ENCODE results near the gene KCNA3.

KCNA3 gene

GRCh38 chr1:110674337-110675059, at the start of gene KCNA3:
KCNA3 (minus strand) TSS chr1:110674940; CDS start chr1:110674809, 131 bp downstream.
- peak; percentile 52 for DNase-seq (ENCODE audit: low read depth)

GRCh38 chr1:110722807-110723206, 48.1 kb upstream of the KCNA3 start:
- DNase-seq (ENCODE audit: low read depth), result no peak

- DNase-seq (ENCODE audit: low read depth), result no peak
These were observed 45.2 kb upstream of the KCNA3 start for GRCh38 chr1:110719908-110720307.

- DNase-seq (ENCODE audit: low read depth), result no peak
These were observed 43.7 kb upstream of the KCNA3 start for GRCh38 chr1:110718452-110718851.

GRCh38 chr1:110717179-110717578, 42.4 kb upstream of the KCNA3 start:
- DNase-seq (ENCODE audit: low read depth), result no peak

DNA sequence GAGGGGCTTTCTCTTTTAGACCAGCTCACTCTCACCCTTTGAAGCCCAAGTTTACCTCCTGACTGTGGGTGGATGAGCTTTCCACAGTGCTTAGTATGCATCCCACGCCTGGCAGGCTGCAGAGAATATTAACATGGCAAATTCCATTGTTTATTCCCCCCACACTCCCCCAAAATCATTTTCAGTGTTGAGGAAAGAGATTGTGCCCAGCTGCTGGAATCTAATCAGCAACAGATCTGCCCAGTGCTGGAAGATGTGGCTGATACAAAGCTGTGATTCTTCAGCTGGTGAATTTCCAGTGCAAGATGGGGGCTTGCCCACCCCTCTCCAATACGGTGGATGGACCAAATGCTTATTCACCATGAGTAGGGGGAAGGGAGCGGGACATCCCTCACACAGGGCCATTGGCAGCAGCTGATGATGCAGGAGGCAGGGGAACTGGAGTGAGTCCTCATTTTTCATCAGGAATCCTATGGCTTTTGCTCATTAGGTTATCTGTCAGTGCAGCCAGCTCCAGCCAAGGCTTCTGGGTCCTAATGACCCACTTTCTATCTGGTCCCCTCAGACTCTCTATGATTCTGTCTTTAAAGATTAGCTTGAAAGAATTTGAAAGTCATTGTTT, 39.7 kb upstream of the KCNA3 start:
- DNase-seq (ENCODE audit: low read depth), result no peak

- no peak for DNase-seq (ENCODE audit: low read depth)
These were observed 38.5 kb upstream of the KCNA3 start for GRCh38 chr1:110713221-110713620.

DNA sequence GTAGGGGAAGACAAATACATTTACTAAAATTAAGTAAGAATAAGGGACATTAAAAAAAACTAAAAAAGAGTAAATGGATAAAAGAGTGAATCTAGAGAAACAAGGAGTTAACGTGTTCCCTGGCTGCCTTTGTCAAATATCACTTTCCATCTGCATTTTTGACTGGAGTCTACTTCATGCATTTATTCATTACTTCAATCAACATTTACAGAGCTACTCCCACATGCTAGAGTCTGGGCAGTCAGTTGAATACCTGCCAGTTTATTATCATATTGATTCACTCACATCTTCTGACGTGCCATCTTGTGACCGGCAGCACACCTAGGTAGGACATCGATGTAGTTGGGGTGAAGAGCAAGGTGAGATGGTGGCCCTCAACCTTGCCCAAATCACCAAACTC, 35.6 kb upstream of the KCNA3 start:
- DNase-seq (ENCODE audit: low read depth), result no peak

DNA sequence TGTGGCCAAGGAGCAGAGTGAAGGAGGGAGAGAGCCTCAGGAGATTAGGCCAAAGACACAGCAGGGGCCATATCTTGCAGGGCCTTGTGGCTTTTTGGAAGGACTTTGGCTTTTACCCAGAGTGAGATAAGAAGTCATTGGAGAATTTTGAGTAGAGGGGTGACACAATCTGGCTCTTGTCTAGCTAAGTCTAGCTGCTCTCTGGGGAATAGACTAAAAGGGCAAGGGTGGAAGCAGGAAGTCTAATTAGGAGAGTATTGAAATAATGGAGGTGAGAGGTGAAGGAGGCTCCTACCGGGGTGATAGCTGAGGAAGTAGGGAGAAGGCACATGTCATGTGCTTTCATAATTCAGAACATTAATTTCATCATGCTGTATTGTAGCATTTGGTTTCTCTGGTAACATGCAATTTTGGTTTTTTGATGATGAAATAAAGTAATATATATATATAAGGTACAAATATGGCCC, 34.3 kb upstream of the KCNA3 start:
- no peak for DNase-seq (ENCODE audit: low read depth)

- no peak for DNase-seq (ENCODE audit: low read depth)
These were observed 32.5 kb upstream of the KCNA3 start for GRCh38 chr1:110707232-110707631.

DNA sequence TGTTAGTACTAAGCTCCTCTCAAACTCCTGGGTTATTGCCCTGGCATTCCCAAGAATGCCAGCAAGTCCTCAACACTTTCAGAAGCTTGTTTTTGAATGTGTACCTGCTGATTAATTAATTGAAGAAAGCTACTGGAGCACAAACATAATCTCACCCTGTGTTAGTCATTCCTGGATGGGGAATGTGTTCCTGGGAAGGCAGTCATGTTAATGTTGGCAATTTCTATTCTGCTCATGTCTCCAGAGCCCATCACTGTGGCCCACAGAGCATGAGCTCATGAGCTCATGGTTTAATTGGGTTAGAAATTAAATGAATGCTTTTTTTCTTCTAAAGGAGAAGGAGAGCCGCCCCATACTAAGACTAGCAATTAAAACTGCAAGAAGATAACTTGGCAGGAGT, 31.9 kb upstream of the KCNA3 start:
- no peak for DNase-seq (ENCODE audit: low read depth)

GRCh38 chr1:110702260-110702659, 27.5 kb upstream of the KCNA3 start:
- DNase-seq (ENCODE audit: low read depth), result no peak

DNA sequence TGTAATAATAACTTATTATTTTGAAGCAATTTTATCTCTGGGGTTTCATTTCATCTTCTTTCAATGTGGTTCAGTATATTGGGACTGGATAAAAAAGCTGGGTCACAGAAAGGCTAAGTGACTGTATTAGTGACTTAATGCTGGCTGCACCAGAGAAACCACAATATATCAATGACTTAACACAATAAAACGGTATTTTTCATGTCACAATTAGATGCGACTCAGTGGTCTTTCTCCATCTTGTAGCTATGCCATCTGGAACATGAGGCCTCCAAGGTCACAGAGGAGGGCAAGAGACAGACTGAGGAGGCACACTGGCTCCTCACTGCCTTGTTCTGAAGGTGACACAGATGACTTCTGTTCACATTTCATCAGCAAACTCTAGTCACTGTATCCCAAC, 26.0 kb upstream of the KCNA3 start:
- DNase-seq (ENCODE audit: low read depth), result no peak

- no peak for DNase-seq (ENCODE audit: low read depth)
These were observed 22.9 kb upstream of the KCNA3 start for GRCh38 chr1:110697606-110698005.

DNA sequence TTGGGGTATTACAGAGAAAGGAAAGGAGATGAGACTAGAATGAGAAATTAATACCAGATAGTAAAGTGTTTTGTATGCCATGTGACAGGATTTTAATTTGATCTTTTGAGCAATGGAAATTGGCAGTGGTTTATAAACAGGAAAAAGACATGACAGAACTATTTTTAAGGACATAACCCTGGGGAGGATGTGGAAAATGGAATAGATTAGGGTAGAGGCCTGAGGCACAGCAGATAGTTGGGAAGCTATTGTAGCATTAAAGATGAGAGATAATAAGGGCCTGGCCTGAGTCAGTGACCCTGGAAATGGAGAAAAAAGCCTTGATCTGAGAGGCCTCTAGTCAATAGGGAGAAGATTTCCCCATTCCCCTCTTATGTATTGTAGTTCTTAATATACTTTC, 22.1 kb upstream of the KCNA3 start:
- DNase-seq (ENCODE audit: low read depth), result no peak

- DNase-seq (ENCODE audit: low read depth), result no peak
These were observed 16.1 kb upstream of the KCNA3 start for GRCh38 chr1:110690709-110691365.

DNA sequence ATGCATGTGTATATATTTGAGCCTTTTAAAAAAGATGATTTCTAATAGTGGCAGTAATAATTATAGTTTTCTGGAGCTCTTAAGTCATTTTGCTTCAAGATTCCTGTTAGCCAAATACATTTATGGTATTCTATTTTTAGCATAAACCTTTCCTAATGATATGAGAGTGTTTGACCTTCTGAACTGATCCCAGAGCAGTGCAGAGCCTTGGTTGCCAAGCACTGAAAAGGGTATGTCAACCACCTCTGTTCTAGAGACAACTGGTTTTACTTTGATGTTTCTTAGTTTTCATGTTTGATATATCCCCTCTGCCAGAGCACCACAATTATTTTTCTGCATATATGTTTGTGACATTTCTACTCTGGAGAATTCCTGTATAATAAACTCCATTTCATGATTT, 15.1 kb upstream of the KCNA3 start:
- no peak for DNase-seq (ENCODE audit: low read depth)

- no peak for DNase-seq (ENCODE audit: low read depth)
These were observed 13.8 kb upstream of the KCNA3 start for GRCh38 chr1:110688514-110688913.

- DNase-seq (ENCODE audit: low read depth), result no peak
These were observed 12.5 kb upstream of the KCNA3 start for GRCh38 chr1:110687250-110687649.

- DNase-seq (ENCODE audit: low read depth), result peak; percentile 19
These were observed 11.4 kb upstream of the KCNA3 start for GRCh38 chr1:110686188-110686587.

DNA sequence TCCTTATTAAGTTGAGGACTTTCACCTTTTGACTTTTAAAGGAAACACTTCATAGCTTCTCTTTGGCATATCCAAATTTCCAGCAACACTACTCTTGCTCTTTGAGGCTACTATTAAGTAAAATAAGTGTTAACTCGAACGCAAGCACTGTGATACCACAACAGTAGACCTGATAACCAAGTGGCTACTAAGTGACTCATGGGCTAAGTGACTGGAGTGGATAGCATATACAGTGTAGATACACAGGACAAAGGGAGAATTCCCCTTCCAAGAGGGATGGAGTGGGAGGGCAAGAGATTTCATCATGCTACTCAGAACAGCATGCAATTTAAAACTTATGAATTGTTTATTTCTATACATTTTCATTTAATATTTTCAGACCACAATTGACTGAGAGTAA, 9.8 kb upstream of the KCNA3 start:
- DNase-seq (ENCODE audit: low read depth), result no peak

DNA sequence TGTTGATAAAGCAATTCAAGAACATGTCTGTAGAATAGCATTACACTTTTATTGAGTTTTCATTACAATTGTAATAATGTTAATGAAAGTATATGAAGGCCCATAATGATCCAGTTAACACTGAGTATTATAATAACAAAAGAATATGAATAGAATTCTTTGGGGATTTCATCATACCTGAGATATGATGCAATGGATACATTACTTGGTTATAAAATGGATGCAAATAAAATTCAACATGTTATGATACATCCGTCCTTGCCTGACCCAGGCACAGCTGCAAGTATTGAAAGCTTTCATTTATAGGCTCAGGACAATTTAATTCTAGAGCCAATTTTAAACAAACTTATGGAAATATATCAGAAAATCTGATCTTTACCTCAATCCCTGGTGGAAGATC, 8.2 kb upstream of the KCNA3 start:
- DNase-seq (ENCODE audit: low read depth), result no peak

DNA sequence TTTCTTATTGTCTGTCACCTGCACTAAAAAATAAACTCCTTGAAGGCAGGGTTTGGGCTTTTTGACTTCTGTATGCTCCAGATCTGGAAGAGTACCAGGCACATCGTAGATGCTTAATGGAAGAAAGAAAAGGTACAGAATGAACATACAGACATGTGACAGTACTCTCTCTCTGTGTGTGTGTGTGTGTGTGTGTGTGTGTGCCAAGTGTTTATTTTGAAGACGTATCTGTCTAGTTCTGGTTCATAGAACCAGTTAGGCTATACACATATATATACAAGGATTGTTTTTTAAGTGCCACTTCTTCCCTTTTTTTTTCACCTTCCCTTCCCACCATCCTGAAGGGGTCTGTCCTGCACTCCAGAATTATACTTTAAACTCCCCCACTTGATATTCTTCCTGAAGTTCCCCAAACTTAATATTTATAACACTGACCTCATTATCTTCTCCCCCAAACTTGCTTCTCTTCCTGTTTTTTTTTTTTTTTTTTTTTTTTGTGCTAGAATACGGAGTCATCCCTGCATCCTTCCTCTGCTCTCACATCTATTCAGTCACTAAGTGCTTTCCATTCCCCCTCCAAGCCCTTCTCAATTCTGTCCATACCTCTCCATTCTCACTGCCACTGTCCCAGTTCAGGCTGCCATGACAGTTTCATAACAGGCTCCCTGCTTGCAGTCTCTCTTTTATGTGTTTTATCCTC, 5.4 kb upstream of the KCNA3 start:
- no peak for DNase-seq (ENCODE audit: low read depth)
